ENCODE data around the gene SPNS1. TPM values are rescaled to one million over a fixed set of nuclear protein-coding genes. Genes with fewer than 3 reads are reported as not detected.
A peak's percentile ranks its signal among the peaks of the same experiment; 100 is the strongest.
"Not testable (repeated sequence)": the region's sequence is repeated elsewhere in the genome, so short reads cannot be mapped to it uniquely, and the experiment has no call there.

Gene SPNS1
- total RNA-seq, 6 experiments from 2014 or later = 36.9 to 43.0 (median 39.9) TPM

- H3K4me3 Mint-ChIP-seq = no peak overlapping the region
- H3K27ac Mint-ChIP-seq = no peak overlapping the region
- DNase-seq = no peak
- TF ChIP-seq CTCF (IDR thresholded peaks at IDR 0.05) = no peak
- H3K36me3 Mint-ChIP-seq (ENCODE audit: low read depth) = peaks cover 3% of the 10 kb centered on the region; the same call in 1 of the 2 replicates
- no peaks in the 10 kb centered on the region; the same call in 1 of the 2 replicates for H3K27me3 Mint-ChIP-seq (ENCODE audit: insufficient read depth)
- no peaks in the 10 kb centered on the region for H3K9me3 Mint-ChIP-seq
- no peaks in the 10 kb centered on the region for H3K4me1 Mint-ChIP-seq (ENCODE audit: low read depth)
Measured at GRCh38 chr16:28964072-28964471, 10.5 kb upstream of the SPNS1 start.

- Mint-ChIP-seq H3K36me3 (ENCODE audit: low read depth) (no peaks in the 10 kb centered on the region; the same call in 1 of the 2 replicates), H3K27me3 (ENCODE audit: insufficient read depth) (no peaks in the 10 kb centered on the region; the same call in 1 of the 2 replicates), H3K4me3 (no peak overlapping the region), H3K4me1 (ENCODE audit: low read depth) (no peaks in the 10 kb centered on the region), H3K27ac (no peak overlapping the region), H3K9me3 (no peaks in the 10 kb centered on the region)
- DNase-seq = no peak
- no peak for TF ChIP-seq CTCF (IDR thresholded peaks at IDR 0.05)
Measured at GRCh38 chr16:28964496-28964895, 10.1 kb upstream of the SPNS1 start.

- H3K4me1 Mint-ChIP-seq (ENCODE audit: low read depth) = no peaks in the 10 kb centered on the region
- no peaks in the 10 kb centered on the region for H3K9me3 Mint-ChIP-seq
- TF ChIP-seq CTCF (IDR thresholded peaks at IDR 0.05) = no peak
- H3K4me3 Mint-ChIP-seq = no peak overlapping the region
- no peaks in the 10 kb centered on the region; the same call in 1 of the 2 replicates for H3K36me3 Mint-ChIP-seq (ENCODE audit: low read depth)
- H3K27ac Mint-ChIP-seq = no peak overlapping the region
- DNase-seq = no peak
- no peaks in the 10 kb centered on the region; the same call in 1 of the 2 replicates for H3K27me3 Mint-ChIP-seq (ENCODE audit: insufficient read depth)
Measured at GRCh38 chr16:28967156-28967555, 7.4 kb upstream of the SPNS1 start.

- not testable (repeated sequence) for H3K9me3 Mint-ChIP-seq; H3K4me3 Mint-ChIP-seq; H3K27ac Mint-ChIP-seq; H3K36me3 Mint-ChIP-seq (ENCODE audit: low read depth); H3K27me3 Mint-ChIP-seq (ENCODE audit: insufficient read depth); DNase-seq
- peaks cover 10% of the 10 kb centered on the region; the same call in 1 of the 2 replicates for H3K4me1 Mint-ChIP-seq (ENCODE audit: low read depth)
Measured at GRCh38 chr16:28969696-28970095, 4.9 kb upstream of the SPNS1 start.

- peaks cover 8% of the 10 kb centered on the region; the same call in 1 of the 2 replicates for H3K36me3 Mint-ChIP-seq (ENCODE audit: low read depth)
- H3K4me3 Mint-ChIP-seq = peak overlapping the region; percentile 99
- TF ChIP-seq CTCF (IDR thresholded peaks at IDR 0.05) = peak; percentile 82
- no peaks in the 10 kb centered on the region; the same call in 1 of the 2 replicates for H3K27me3 Mint-ChIP-seq (ENCODE audit: insufficient read depth)
- no peaks in the 10 kb centered on the region for H3K9me3 Mint-ChIP-seq
- peak; percentile 67 for DNase-seq
- peaks cover 26% of the 10 kb centered on the region for H3K4me1 Mint-ChIP-seq (ENCODE audit: low read depth)
- H3K27ac Mint-ChIP-seq = peak overlapping the region; percentile 100
Measured at GRCh38 chr16:28974007-28974436, 556 bp upstream of the SPNS1 start.

GRCh38 chr16:28975158-28975599 is 601 bp downstream of the SPNS1 start:
- DNase-seq = no peak
- no peaks in the 10 kb centered on the region; the same call in 1 of the 2 replicates for H3K27me3 Mint-ChIP-seq (ENCODE audit: insufficient read depth)
- H3K4me3 Mint-ChIP-seq = peak overlapping the region; percentile 99
- peak overlapping the region; percentile 100 for H3K27ac Mint-ChIP-seq
- no peak; the same call in 1 of the 2 replicates for TF ChIP-seq CTCF (IDR thresholded peaks at IDR 0.05)
- H3K4me1 Mint-ChIP-seq (ENCODE audit: low read depth) = peaks cover 26% of the 10 kb centered on the region
- H3K9me3 Mint-ChIP-seq = no peaks in the 10 kb centered on the region
- H3K36me3 Mint-ChIP-seq (ENCODE audit: low read depth) = peaks cover 8% of the 10 kb centered on the region; the same call in 1 of the 2 replicates

All from HFFc6 (cell line).